Prostate gland (tissue), 2 donors: ENCODE data around the gene ATXN1. TPM values are rescaled to one million over a fixed set of nuclear protein-coding genes. Genes with fewer than 3 reads are reported as not detected.

Source experiments
- DNase-seq: peaks from one replicate; pipeline ENCODE4 v3.0.0-alpha.2; 2019; ENCODE audit warnings: low spot score
- H3K27ac ChIP-seq, 2 donors: fragments of 200-600 bp; sonication (generic); 2 replicates each; pipeline ENCODE4 v1.5.1; 2017 to 2019
- H3K27me3 ChIP-seq: fragments of 200-600 bp; sonication (generic); replicated peaks from 2 replicates; pipeline ENCODE4 v1.5.1; 2019; ENCODE audit not compliant: insufficient read depth
- H3K36me3 ChIP-seq, 2 donors: fragments of 200-600 bp; sonication (generic); 1 replicate in 1 of 2; 2 replicates in 1 of 2; pipeline versions ENCODE4 v1.5.1 to v1.8.1; 2017 to 2019
- H3K4me1 ChIP-seq: fragments of 200-600 bp; sonication (generic); replicated peaks from 2 replicates; pipeline ENCODE4 v1.5.1; 2019
- H3K4me3 ChIP-seq, 2 donors: fragments of 200-600 bp; sonication (generic); 2 replicates each; pipeline ENCODE4 v1.5.1; 2017 to 2019
- H3K9me3 ChIP-seq: fragments of 200-600 bp; sonication (generic); 2 replicates; pipeline ENCODE4 v1.5.1; 2017
- CTCF ChIP-seq, 4 experiments: fragments of 200-600 bp in 2 of 4; fragments of 450-650 bp in 2 of 4; sonication (generic) in 2 of 4; IDR thresholded peaks; 1 replicate in 3 of 4; 2 replicates in 1 of 4; pipeline ENCODE4 v1.5.1; 2016 to 2019; ENCODE audit warnings: antibody characterized with exemption in 4 of 4, mild to moderate bottlenecking in 2 of 4, moderate library complexity in 2 of 4
- POLR2A ChIP-seq: fragments of 450-650 bp; IDR thresholded peaks from one replicate; pipeline ENCODE4 v1.6.1; 2016; ENCODE audit warnings: antibody characterized with exemption, mild to moderate bottlenecking
- POLR2AphosphoS5 ChIP-seq: sonication (generic); formaldehyde crosslinking; IDR thresholded peaks from one replicate; pipeline ENCODE4 v1.6.1; 2017; ENCODE audit warnings: antibody characterized with exemption
- WGBS: methylation state at CpG from one replicate; pipeline ENCODE4 v1.1.5; 2018; 5-methylcytosine and 5-hydroxymethylcytosine counted together
- intact Hi-C: fragments of 100-400 bp; cut with DNase I; formaldehyde crosslinking; loops from one replicate; pipeline ENCODE4 v1.14.2; 2022
- total RNA-seq, 2 donors: library from RNA; depleted of rRNA; stranded (reverse); fragments of >200 nt; gene quantifications; one replicate each; pipeline ENCODE4 v1.1.0, GENCODE V29; 2016

The ATXN1 gene
- total RNA-seq, 2 donors from 2014 or later, result 28.5 to 89.0 TPM

GRCh38 chr6:16539086-16539931 is 222.0 kb downstream of the ATXN1 start:
- no peaks in the 10 kb centered on the region for H3K9me3 ChIP-seq
- DNase-seq, result no peak
- H3K4me1 ChIP-seq, result no peaks in the 10 kb centered on the region
- no peaks in the 10 kb centered on the region for H3K27me3 ChIP-seq
- no peak overlapping the region for H3K27ac ChIP-seq
- H3K4me3 ChIP-seq, result no peak overlapping the region
- 71% methylated on average over 8 of the region's 8 CpGs for WGBS
- intact Hi-C loops, result no loop called here
- TF ChIP-seq POLR2A (no peak), CTCF (IDR thresholded peaks at IDR 0.05) (no peak), POLR2AphosphoS5 (no peak)
- no peaks in the 10 kb centered on the region for H3K36me3 ChIP-seq

GRCh38 chr6:16535564-16535963 is 225.7 kb downstream of the ATXN1 start:
- intact Hi-C loops, result no loop called here

GRCh38 chr6:16533721-16534136 is 227.5 kb downstream of the ATXN1 start:
- DNase-seq, result no peak
- intact Hi-C loops, result no loop called here
- TF ChIP-seq POLR2AphosphoS5 (no peak), POLR2A (no peak), CTCF (IDR thresholded peaks at IDR 0.05) (no peak)
- Histone ChIP-seq H3K27ac (no peak overlapping the region), H3K36me3 (no peaks in the 10 kb centered on the region), H3K27me3 (no peaks in the 10 kb centered on the region), H3K4me1 (no peaks in the 10 kb centered on the region), H3K4me3 (no peak overlapping the region), H3K9me3 (no peaks in the 10 kb centered on the region)
- 83% methylated on average over 6 of the region's 6 CpGs for WGBS

More at GRCh38 chr6:16535564-16535963, 225.7 kb downstream of the ATXN1 start:
- no peak overlapping the region for H3K27ac ChIP-seq
- TF ChIP-seq POLR2AphosphoS5 (no peak), CTCF (IDR thresholded peaks at IDR 0.05) (no peak), POLR2A (no peak)
- H3K36me3 ChIP-seq, result no peaks in the 10 kb centered on the region
- no peaks in the 10 kb centered on the region for H3K4me1 ChIP-seq
- H3K27me3 ChIP-seq, result no peaks in the 10 kb centered on the region
- H3K4me3 ChIP-seq, result no peak overlapping the region
- DNase-seq, result no peak
- no peaks in the 10 kb centered on the region for H3K9me3 ChIP-seq
- 73% methylated on average over 5 of the region's 5 CpGs for WGBS

GRCh38 chr6:16533210-16533609 is 228.1 kb downstream of the ATXN1 start:
- Histone ChIP-seq H3K36me3 (no peaks in the 10 kb centered on the region), H3K9me3 (no peaks in the 10 kb centered on the region), H3K27ac (no peak overlapping the region), H3K4me1 (no peaks in the 10 kb centered on the region), H3K27me3 (no peaks in the 10 kb centered on the region), H3K4me3 (no peak overlapping the region)
- WGBS, result 14% methylated on average over 2 of the region's 2 CpGs
- TF ChIP-seq CTCF (IDR thresholded peaks at IDR 0.05), result no peak
- DNase-seq, result no peak
- intact Hi-C loops, result no loop called here

GRCh38 chr6:16527691-16528090 is 233.6 kb downstream of the ATXN1 start:
- no peaks in the 10 kb centered on the region for H3K9me3 ChIP-seq
- H3K36me3 ChIP-seq, result no peaks in the 10 kb centered on the region
- intact Hi-C loops, result no loop called here
- DNase-seq, result no peak
- no peaks in the 10 kb centered on the region for H3K4me1 ChIP-seq
- no peaks in the 10 kb centered on the region for H3K27me3 ChIP-seq
- TF ChIP-seq POLR2A (no peak), POLR2AphosphoS5 (no peak), CTCF (IDR thresholded peaks at IDR 0.05) (no peak)
- no peak overlapping the region for H3K27ac ChIP-seq
- WGBS, result 97% methylated on average over 3 of the region's 3 CpGs
- H3K4me3 ChIP-seq, result no peak overlapping the region
